H1 (cell line): ENCODE results near the gene SYT15. TPM values are rescaled to one million over a fixed set of nuclear protein-coding genes. Genes with fewer than 3 reads are reported as not detected.

Experiments
- CTCF ChIA-PET: fragments of 300-600 bp; sonication (Branson Sonifier 250); formaldehyde crosslinking; loops from one replicate; lab custom pipeline; 2021; ENCODE audit not compliant: partially characterized antibody; lab: Charles Lee
- POLR2A ChIA-PET: fragments of 300-600 bp; sonication (Branson Sonifier 250); formaldehyde crosslinking; loops from one replicate; lab custom pipeline; 2021; ENCODE audit warnings: inconsistent platforms; ENCODE audit not compliant: partially characterized antibody; lab: Charles Lee
- DNase-seq, 2 experiments: peaks; one replicate each; pipeline versions ENCODE4 v3.0.0 to v3.0.0-alpha.2; 2010 to 2022; ENCODE audit warnings: low spot score in 2 of 2, low read depth in 1 of 2, mixed read lengths in 1 of 2
- FAIRE-seq: peaks from 2 replicates; lab custom pipeline; 2011; peaks lifted over from hg19 to GRCh38; lab: Jason Lieb, UNC
- H2AFZ ChIP-seq: 2 replicates; pipeline ENCODE4 v1.8.1; 2012; ENCODE audit warnings: low read length, inconsistent platforms
- H2AK5ac ChIP-seq: 2 replicates; pipeline ENCODE4 v1.6.1; 2013; ENCODE audit warnings: low read depth, low read length
- H2BK120ac ChIP-seq: replicated peaks from 2 replicates; pipeline ENCODE3; 2013; ENCODE audit warnings: low read depth, low read length, inconsistent platforms
- H2BK12ac ChIP-seq: 2 replicates; pipeline ENCODE4 v1.6.1; 2013; ENCODE audit warnings: low read depth, low read length
- H2BK15ac ChIP-seq: 2 replicates; pipeline ENCODE4 v1.6.1; 2013; ENCODE audit warnings: low read length
- H2BK20ac ChIP-seq: 2 replicates; pipeline ENCODE4 v1.6.1; 2013; ENCODE audit warnings: low read length
- H2BK5ac ChIP-seq: 2 replicates; pipeline ENCODE4 v1.6.1; 2013; ENCODE audit warnings: low read depth, low read length
- H3K14ac ChIP-seq: 2 replicates; pipeline ENCODE4 v1.6.1; 2013; ENCODE audit warnings: inconsistent platforms; ENCODE audit not compliant: insufficient read length
- H3K18ac ChIP-seq: 2 replicates; pipeline ENCODE4 v1.6.1; 2013; ENCODE audit warnings: low read length; ENCODE audit errors: extremely low read depth
- H3K23ac ChIP-seq: 2 replicates; pipeline ENCODE4 v1.6.1; 2013; ENCODE audit warnings: inconsistent platforms; ENCODE audit not compliant: insufficient read length
- H3K23me2 ChIP-seq: 2 replicates; pipeline ENCODE4 v1.6.1; 2013; ENCODE audit warnings: low read depth, low read length
- H3K27ac ChIP-seq: 2 replicates; pipeline ENCODE4 v1.6.1; 2011; ENCODE audit warnings: low read depth, low read length, inconsistent platforms
- H3K27me3 ChIP-seq, 4 experiments: replicated peaks in 1 of 4; 1 replicate in 1 of 4; 2 replicates in 3 of 4; pipeline versions ENCODE4 v1.6.1 to v1.8.1; 2011 to 2013; ENCODE audit warnings: low read length in 3 of 4, mild to moderate bottlenecking in 3 of 4, inconsistent platforms in 2 of 4, mixed read lengths in 2 of 4, moderate library complexity in 1 of 4; ENCODE audit not compliant: control insufficient read depth in 3 of 4, insufficient read depth in 3 of 4; ENCODE audit errors: extremely low read depth in 1 of 4
- H3K36me3 ChIP-seq, 4 experiments: 2 replicates each; pipeline versions ENCODE4 v1.6.1 to v1.8.1; 2011 to 2013; ENCODE audit warnings: mild to moderate bottlenecking in 4 of 4, low read length in 3 of 4, moderate library complexity in 2 of 4, control low read depth in 1 of 4, inconsistent platforms in 1 of 4; ENCODE audit not compliant: insufficient read depth in 4 of 4, control insufficient read depth in 2 of 4
- H3K4ac ChIP-seq: replicated peaks from 2 replicates; pipeline ENCODE3; 2013; ENCODE audit warnings: low read length, low read depth, mixed read lengths, inconsistent platforms; ENCODE audit not compliant: insufficient read length
- H3K4me1 ChIP-seq, 4 experiments: replicated peaks in 1 of 4; 1 replicate in 1 of 4; 2 replicates in 3 of 4; pipeline versions ENCODE4 v1.6.1 to v1.8.1; 2011 to 2013; ENCODE audit warnings: low read length in 3 of 4, inconsistent platforms in 2 of 4, mixed read lengths in 1 of 4; ENCODE audit not compliant: insufficient read depth in 4 of 4, control insufficient read depth in 3 of 4
- H3K4me2 ChIP-seq, 2 experiments: 2 replicates each; pipeline versions ENCODE4 v1.6.1 to v1.8.1; 2011 to 2013; ENCODE audit warnings: low read depth in 2 of 2, low read length in 2 of 2, control low read depth in 1 of 2, inconsistent platforms in 1 of 2, mild to moderate bottlenecking in 1 of 2; ENCODE audit not compliant: insufficient read depth in 1 of 2
- H3K4me3 ChIP-seq, 4 experiments: fragments of 200-600, 300-600 bp in 1 of 4; sonication (generic), shearing (Covaris generic), sonication (Bioruptor Twin) in 1 of 4; 2 replicates each; pipeline versions ENCODE4 v1.5.1 to v1.8.1; 2011 to 2016; ENCODE audit warnings: low read length in 4 of 4, low read depth in 3 of 4, control low read depth in 2 of 4, inconsistent platforms in 2 of 4, mild to moderate bottlenecking in 2 of 4, mixed read lengths in 1 of 4, moderate library complexity in 1 of 4; ENCODE audit not compliant: insufficient read depth in 2 of 4; ENCODE audit errors: extremely low read depth in 1 of 4
- H3K56ac ChIP-seq: replicated peaks from 2 replicates; pipeline ENCODE3; 2013; ENCODE audit warnings: low read depth, mild to moderate bottlenecking, mixed read lengths, low read length, inconsistent platforms; ENCODE audit not compliant: insufficient read length
- H3K79me1 ChIP-seq: 2 replicates; pipeline ENCODE4 v1.6.1; 2013; ENCODE audit warnings: low read depth, low read length, control low read depth
- H3K79me2 ChIP-seq, 2 experiments: 2 replicates each; pipeline versions ENCODE4 v1.6.1 to v1.8.1; 2012 to 2013; ENCODE audit warnings: low read length in 2 of 2, mild to moderate bottlenecking in 2 of 2, inconsistent platforms in 1 of 2; ENCODE audit not compliant: insufficient read depth in 2 of 2, control insufficient read depth in 1 of 2
- H3K9ac ChIP-seq, 4 experiments: replicated peaks in 1 of 4; 1 replicate in 1 of 4; 2 replicates in 3 of 4; pipeline versions ENCODE4 v1.6.1 to v1.8.1; 2011 to 2013; ENCODE audit warnings: low read depth in 3 of 4, low read length in 3 of 4, control low read depth in 2 of 4, mild to moderate bottlenecking in 2 of 4, moderate library complexity in 2 of 4, inconsistent platforms in 1 of 4; ENCODE audit errors: extremely low read depth in 1 of 4
- H3K9me3 ChIP-seq, 2 experiments: 2 replicates each; pipeline versions ENCODE4 v1.6.1 to v1.8.1; 2012 to 2013; ENCODE audit warnings: mild to moderate bottlenecking in 2 of 2, moderate library complexity in 2 of 2, control low read depth in 1 of 2, inconsistent platforms in 1 of 2, low read depth in 1 of 2, low read length in 1 of 2, mixed read lengths in 1 of 2; ENCODE audit not compliant: insufficient read depth in 2 of 2
- H4K20me1 ChIP-seq, 2 experiments: replicated peaks in 1 of 2; 2 replicates each; pipeline versions ENCODE3 to v1.8.1; 2011 to 2013; ENCODE audit warnings: inconsistent platforms in 2 of 2, low read length in 2 of 2, mild to moderate bottlenecking in 1 of 2; ENCODE audit not compliant: insufficient read depth in 2 of 2, control insufficient read depth in 1 of 2
- H4K5ac ChIP-seq: 2 replicates; pipeline ENCODE4 v1.6.1; 2013; ENCODE audit warnings: low read length, low read depth, mixed read lengths, inconsistent platforms; ENCODE audit not compliant: insufficient read length
- H4K8ac ChIP-seq: 2 replicates; pipeline ENCODE4 v1.8.0; 2013; ENCODE audit warnings: mild to moderate bottlenecking, moderate library complexity, low read length, inconsistent platforms; ENCODE audit not compliant: insufficient read depth; ENCODE audit errors: extremely low read depth
- H4K91ac ChIP-seq: replicated peaks from 2 replicates; pipeline ENCODE3; 2013; ENCODE audit warnings: low read length, mixed read lengths, inconsistent platforms; ENCODE audit not compliant: insufficient read length
- BACH1 ChIP-seq: IDR thresholded peaks from 2 replicates; pipeline ENCODE4 v1.6.1; 2012; ENCODE audit warnings: low read length, improper control_type of control experiment
- CTBP2 ChIP-seq: IDR thresholded peaks from 2 replicates; pipeline ENCODE4 v1.7.0; 2011; ENCODE audit warnings: borderline replicate concordance, mild to moderate bottlenecking, moderate library complexity, mixed read lengths, low read length; ENCODE audit not compliant: insufficient read depth, insufficient read length
- EP300 ChIP-seq, 2 experiments: IDR thresholded peaks; 1 replicate in 1 of 2; 2 replicates in 1 of 2; pipeline ENCODE4 v1.6.1; 2011 to 2012; ENCODE audit warnings: low read depth in 2 of 2, low read length in 2 of 2, mild to moderate bottlenecking in 2 of 2, borderline replicate concordance in 1 of 2, inconsistent platforms in 1 of 2, moderate library complexity in 1 of 2
- KDM1A ChIP-seq: fragments of 200-600, 300-600 bp; sonication (generic); IDR thresholded peaks from 2 replicates; pipeline ENCODE4 v1.7.1; 2016; ENCODE audit warnings: mild to moderate bottlenecking, low read length, borderline replicate concordance
- KDM5A ChIP-seq: fragments of 200-600 bp; IDR thresholded peaks from 2 replicates; pipeline ENCODE4 v1.7.1; 2012; ENCODE audit warnings: mild to moderate bottlenecking, low read length, inconsistent platforms, mixed read lengths
- NRF1 ChIP-seq: IDR thresholded peaks from 2 replicates; pipeline ENCODE4 v1.6.1; 2011; ENCODE audit warnings: mild to moderate bottlenecking, low read depth, low read length, improper control_type of control experiment
- POLR2AphosphoS5 ChIP-seq: IDR thresholded peaks from 2 replicates; pipeline ENCODE4 v1.6.1; 2011; ENCODE audit warnings: low read depth, low read length
- SIN3A ChIP-seq, 2 experiments: IDR thresholded peaks in 1 of 2; conservative IDR thresholded peaks in 1 of 2; 2 replicates each; pipeline ENCODE4 v1.6.1; 2011 to 2012; ENCODE audit warnings: low read length in 2 of 2, improper control_type of control experiment in 1 of 2, low read depth in 1 of 2, mild to moderate bottlenecking in 1 of 2
- TCF12 ChIP-seq: IDR thresholded peaks from 2 replicates; pipeline ENCODE4 v1.6.1; 2011; ENCODE audit warnings: low read depth, mild to moderate bottlenecking, low read length
- ZNF274 ChIP-seq: IDR thresholded peaks from 2 replicates; pipeline ENCODE4 v1.7.0; 2012; ENCODE audit warnings: low read length, borderline replicate concordance; ENCODE audit errors: extremely low read depth
- WGBS, 2 experiments: shearing (Covaris generic) in 1 of 2; methylation state at CpG; one replicate each; pipeline versions ENCODE4 v1.1.6 to v1.1.7; 2013 to 2015; ENCODE audit warnings: low lambda C conversion rate in 2 of 2, mixed read lengths in 2 of 2, inconsistent platforms in 1 of 2, low coverage in 1 of 2, missing lambda C conversion rate in 1 of 2; ENCODE audit not compliant: insufficient replicate concordance in 2 of 2, insufficient coverage in 1 of 2, insufficient read length in 1 of 2; ENCODE audit errors: extremely low coverage in 1 of 2, missing lambda C conversion rate in 1 of 2; 5-methylcytosine and 5-hydroxymethylcytosine counted together
- polyA plus RNA-seq, 7 experiments: library from polyadenylated mRNA; depleted of rRNA in 3 of 7; stranded (reverse) in 5 of 7; unstranded in 2 of 7; fragments of >200 nt in 5 of 7; fragments of 200-250 nt in 2 of 7; gene quantifications; 1 replicate in 5 of 7; 2 replicates in 1 of 7; 4 replicates in 1 of 7; pipeline versions ENCODE4 v1.2.1 to v1.2.3, GENCODE V29; 2011 to 2013; ENCODE audit warnings: missing spikeins in 2 of 7, mixed read lengths in 2 of 7
- total RNA-seq: library from RNA; stranded (reverse); fragmentation: NEBNext Ultra II Directional; extraction: Animal tissue kit (Norgen Biotek cat#: 25700); gene quantifications from 2 replicates; pipeline ENCODE4 v1.2.1, GENCODE V29; 2021

SYT15 gene
- total and polyA plus RNA-seq, 2 of the 8 experiments (the other 6 are each of a cell fraction or from before 2014, with no cell fraction given), result 0.39 to 0.61 TPM

GRCh38 chr10:46542567-46543465 lies 36.1 kb upstream of the SYT15 start:
- H3K23ac ChIP-seq, result no peak overlapping the region
- no peak overlapping the region for H4K91ac ChIP-seq
- peaks cover 0 to 6% (median 2%) of the 10 kb centered on the region in 4 experiments; a peak in 4 of 7 replicates for H3K27me3 ChIP-seq
- H3K23me2 ChIP-seq, result peaks cover 2% of the 10 kb centered on the region; the same call in 1 of the 2 replicates
- no peak overlapping the region; the same call in 1 of the 2 replicates for H2BK20ac ChIP-seq
- H2AK5ac ChIP-seq, result 0 out of 2 replicates have a peak overlapping the region, but pooled peaks have one; percentile 3
- H2BK120ac ChIP-seq, result no peak overlapping the region
- 85% methylated on average over 7 of the region's 7 CpGs; no CpG with 5 or more reads in 1 of the 2 experiments for WGBS, 2 experiments
- H3K4me3 ChIP-seq, result no peak overlapping the region; a peak in 1 of 8 replicates
- no peak overlapping the region for H3K18ac ChIP-seq
- H3K56ac ChIP-seq, result no peak overlapping the region
- no peak overlapping the region for H3K27ac ChIP-seq
- no peaks in the 10 kb centered on the region for H3K79me2 ChIP-seq
- H4K5ac ChIP-seq, result no peak overlapping the region
- no peaks in the 10 kb centered on the region for H3K79me1 ChIP-seq
- CTCF ChIA-PET, result interaction anchor here (0.9 to 4.7 kb wide), 8 partner anchors 12 to 314 kb away, joined by 3 to 65 read pairs (median 25); partner anchors contain the start of gene GPRIN2
- no peaks in the 10 kb centered on the region for H3K9me3 ChIP-seq
- H4K20me1 ChIP-seq, result peaks cover 0 to 7% of the 10 kb centered on the region in 2 experiments
- no peak overlapping the region for H3K9ac ChIP-seq
- POLR2A ChIA-PET, result interaction anchor here (2.5 to 4.4 kb wide), 2 partner anchors 7 to 11 kb away, joined by 7 to 44 read pairs; no protein-coding TSS in a partner anchor
- H2BK12ac ChIP-seq, result no peak overlapping the region; the same call in 1 of the 2 replicates
- no peak overlapping the region for H2AFZ ChIP-seq
- TF ChIP-seq SIN3A (conservative IDR thresholded peaks at IDR 0.05 in 1 of 2, IDR thresholded peaks at IDR 0.05 in 1 of 2; ENCODE audit: low read depth in 1 of 2, low read length in 2 of 2) (no peak), TCF12 (no peak), KDM5A (no peak), ZNF274 (no peak), POLR2AphosphoS5 (no peak), EP300 (IDR thresholded peaks at IDR 0.05; ENCODE audit: borderline replicate concordance in 1 of 2, low read depth in 2 of 2, low read length in 2 of 2) (no peak), CTBP2 (no peak), KDM1A (no peak), BACH1 (no peak), NRF1 (no peak)
- H2BK15ac ChIP-seq, result no peak overlapping the region
- H3K4me2 ChIP-seq, result no peak overlapping the region; a peak in 1 of 4 replicates
- no peak overlapping the region for H3K4ac ChIP-seq
- no peaks in the 10 kb centered on the region for H3K36me3 ChIP-seq
- FAIRE-seq (no peak), DNase-seq (no peak)
- H2BK5ac ChIP-seq, result 0 out of 2 replicates have a peak overlapping the region, but pooled peaks have one; percentile 3
- no peak overlapping the region for H3K14ac ChIP-seq
- peaks cover 5 to 12% (median 10%) of the 10 kb centered on the region in 4 experiments for H3K4me1 ChIP-seq
- H4K8ac ChIP-seq, result no peak overlapping the region
